Gastrocnemius medialis (tissue), 4 donors: Measurements from ENCODE around the gene TCHHL1.

ENCODE experiments used
- CTCF ChIP-seq, 5 experiments: fragments of 450-650 bp in 3 of 5; fragments of 200-600 bp in 2 of 5; sonication (generic) in 2 of 5; IDR thresholded peaks in 4 of 5; conservative IDR thresholded peaks in 1 of 5; 1 replicate in 4 of 5; 2 replicates in 1 of 5; pipeline ENCODE4 v1.5.1; 2016 to 2019; ENCODE audit warnings: antibody characterized with exemption in 5 of 5, mild to moderate bottlenecking in 3 of 5, moderate library complexity in 3 of 5
- POLR2A ChIP-seq, 2 donors: fragments of 450-650 bp; IDR thresholded peaks; one replicate each; pipeline ENCODE4 v1.6.1; 2017; ENCODE audit warnings: antibody characterized with exemption in 2 of 2, mild to moderate bottlenecking in 2 of 2, moderate library complexity in 2 of 2

DNA sequence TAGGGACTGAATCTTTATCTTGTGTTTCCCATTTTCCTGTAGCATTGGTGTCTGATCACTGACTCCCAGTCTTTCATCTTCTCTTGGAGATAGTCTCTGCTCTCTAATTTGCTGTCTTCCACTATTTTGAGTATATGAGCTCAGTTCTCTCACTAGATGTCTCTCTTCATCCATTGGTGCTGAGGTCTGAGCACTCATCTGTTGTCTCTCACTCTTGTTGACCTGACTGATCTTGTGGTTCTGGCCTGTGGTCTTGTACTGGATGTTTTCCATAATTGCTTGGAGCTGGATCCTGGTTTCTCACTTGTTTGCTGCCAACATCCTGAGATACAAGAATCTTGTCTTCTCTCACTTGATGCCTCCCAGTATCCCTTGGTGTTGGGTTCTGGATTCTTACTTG is 26.9 kb downstream of the TCHHL1 start:
- TF ChIP-seq CTCF (IDR thresholded peaks at IDR 0.05 in 4 of 5, conservative IDR thresholded peaks at IDR 0.05 in 1 of 5) = no peak
- TF ChIP-seq POLR2A (IDR thresholded peaks at IDR 0.05) = no peak
